ENCODE data around the gene CYP3A4.
"Not testable (repeated sequence)": the region's sequence is repeated elsewhere in the genome, so short reads cannot be mapped to it uniquely, and the experiment has no call there.

The CYP3A4 gene

DNA sequence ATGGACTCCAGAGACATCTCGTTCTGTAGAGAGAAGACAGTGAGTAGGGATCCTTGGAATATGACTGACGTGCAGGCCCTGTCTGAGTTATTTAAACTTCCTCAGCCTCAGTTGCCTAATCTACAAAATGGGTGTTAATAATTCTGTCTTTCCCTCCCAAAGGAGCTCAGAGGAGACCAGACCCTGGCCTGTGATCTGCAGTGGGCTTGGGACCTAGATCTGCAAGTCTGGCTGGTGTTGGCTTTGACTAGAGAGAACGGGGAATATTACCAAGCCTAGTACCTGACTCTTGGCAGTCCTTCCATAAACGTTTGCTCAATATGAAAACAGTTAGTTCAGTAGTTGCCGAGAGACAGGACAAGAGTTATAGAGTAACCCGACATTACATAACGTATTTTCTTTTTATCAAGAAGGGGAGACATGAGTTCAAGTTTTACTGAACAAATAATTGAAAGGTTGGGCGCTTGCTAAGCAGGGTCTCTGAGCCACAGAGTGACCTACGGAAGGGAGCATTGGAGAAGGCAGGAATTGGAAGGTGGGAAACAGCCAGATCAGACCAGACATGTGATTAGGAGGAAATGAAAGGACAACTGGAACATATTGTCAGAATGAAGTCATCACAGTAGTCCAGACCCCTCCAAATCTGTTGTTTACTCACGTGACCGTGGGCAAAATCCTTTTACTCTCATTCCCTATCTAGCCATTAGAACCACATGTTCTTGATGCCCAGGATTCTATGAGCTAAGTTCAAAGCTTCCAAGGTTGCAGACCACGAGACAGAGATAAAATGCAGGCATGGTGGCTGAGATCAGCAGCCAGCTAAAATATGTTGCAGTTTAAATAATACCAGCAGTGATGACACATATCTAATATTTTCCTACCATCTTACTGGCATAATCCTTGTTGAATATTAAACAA, 10.9 kb upstream of the CYP3A4 start:
- in situ Hi-C loops (cut with HindIII; ENCODE audit: low pct_ligation_motif_present, low pct_unique_long_range_greater_than_20kb, low sequenced_read_pairs), result no loop called here
- peak; percentile 33 for DNase-seq

DNA sequence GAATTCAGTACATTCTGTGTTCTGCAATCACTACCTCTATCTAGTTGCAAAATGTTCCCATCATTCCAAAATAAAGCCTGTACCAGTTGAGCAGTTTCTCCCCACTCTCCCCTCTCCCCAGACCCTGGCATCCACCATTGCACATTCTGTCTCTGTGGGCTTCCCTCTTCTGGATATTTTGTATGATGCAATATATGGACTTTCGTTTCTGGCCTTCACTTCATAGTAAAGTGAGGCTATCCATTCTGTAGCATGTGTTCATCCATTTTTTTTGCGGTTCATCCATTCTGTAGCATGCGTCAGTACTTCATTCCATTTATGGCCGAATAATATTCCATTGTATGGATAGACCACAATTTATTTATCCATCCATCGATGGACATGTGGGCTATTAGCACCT, 9.5 kb upstream of the CYP3A4 start:
- no peak for DNase-seq
- in situ Hi-C loops (cut with HindIII; ENCODE audit: low pct_ligation_motif_present, low pct_unique_long_range_greater_than_20kb, low sequenced_read_pairs), result no loop called here

DNA sequence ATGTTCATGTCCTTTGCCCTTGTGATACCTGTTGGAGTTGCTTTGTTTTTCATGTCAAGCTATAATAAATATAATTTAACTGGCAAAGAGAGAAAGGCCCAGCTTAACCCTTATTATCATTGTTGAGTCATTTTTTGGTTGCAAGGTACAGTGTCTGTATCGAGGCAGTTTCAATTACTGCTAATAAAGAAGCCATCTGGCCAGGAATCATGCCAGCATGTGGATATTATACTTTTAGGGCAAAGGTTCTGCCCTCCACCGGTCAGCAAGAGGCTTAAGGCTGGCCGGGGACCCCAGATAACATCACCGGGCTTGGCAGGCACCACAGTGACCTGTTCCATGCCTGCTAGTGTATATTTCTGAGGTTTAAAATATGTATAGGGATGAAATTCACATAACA, 9.0 kb upstream of the CYP3A4 start:
- in situ Hi-C loops (cut with HindIII; ENCODE audit: low pct_ligation_motif_present, low pct_unique_long_range_greater_than_20kb, low sequenced_read_pairs), result no loop called here
- no peak for DNase-seq

DNA sequence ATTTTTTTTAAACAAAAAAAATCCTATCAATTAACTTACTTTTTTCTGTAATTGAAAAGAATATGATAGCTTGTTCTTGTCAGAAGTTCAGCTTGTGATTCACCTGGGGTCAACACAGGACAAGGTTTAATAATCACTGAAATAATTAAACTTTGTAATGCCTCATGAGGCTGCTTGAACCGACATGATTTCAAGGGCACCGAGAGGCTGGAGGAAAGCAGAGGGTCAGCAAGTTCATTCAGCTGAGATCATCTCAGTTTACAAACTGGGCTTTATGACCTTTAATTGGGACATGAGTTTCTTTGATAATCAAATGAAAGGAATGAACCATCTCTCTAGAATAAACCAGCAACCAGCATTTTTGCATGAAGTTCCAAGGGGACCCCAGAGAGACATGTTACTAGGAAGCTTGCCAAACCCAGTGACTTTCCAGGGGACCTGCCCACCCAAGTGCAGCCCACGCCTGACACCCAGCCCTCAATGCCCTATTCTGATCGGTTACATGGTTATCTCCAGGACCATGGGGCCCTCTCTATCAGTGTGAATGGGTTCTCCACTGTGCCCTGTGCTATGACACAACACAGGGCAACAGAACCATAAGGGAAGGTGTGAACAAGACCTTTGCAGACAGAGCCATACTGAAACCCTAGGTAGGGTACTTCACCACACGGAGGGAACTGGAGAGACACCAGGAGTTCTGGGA, 7.8 kb upstream of the CYP3A4 start:
- DNase-seq, result peak; percentile 46
- in situ Hi-C loops (cut with HindIII; ENCODE audit: low pct_ligation_motif_present, low pct_unique_long_range_greater_than_20kb, low sequenced_read_pairs), result no loop called here

DNA sequence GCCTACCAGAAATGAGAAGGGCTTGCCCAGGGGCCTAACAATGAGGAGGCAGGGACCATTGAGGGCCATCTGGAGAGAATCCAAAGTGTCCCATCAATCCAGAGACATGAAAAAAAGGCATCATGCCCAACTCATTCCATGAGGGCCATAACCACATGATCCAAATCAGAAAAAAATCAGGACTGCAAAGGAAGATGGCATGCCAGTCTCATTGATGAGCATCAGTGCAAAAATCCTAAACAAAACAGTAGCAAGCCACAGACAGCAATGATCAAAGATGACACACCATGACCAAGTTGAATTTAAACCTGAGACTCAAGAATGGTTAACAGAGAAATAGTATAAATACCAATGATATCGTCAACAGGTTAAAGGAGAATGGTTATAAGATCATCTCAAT, 7.0 kb upstream of the CYP3A4 start:
- peak; percentile 92 for DNase-seq
- in situ Hi-C loops (cut with HindIII; ENCODE audit: low pct_ligation_motif_present, low pct_unique_long_range_greater_than_20kb, low sequenced_read_pairs), result no loop called here

DNA sequence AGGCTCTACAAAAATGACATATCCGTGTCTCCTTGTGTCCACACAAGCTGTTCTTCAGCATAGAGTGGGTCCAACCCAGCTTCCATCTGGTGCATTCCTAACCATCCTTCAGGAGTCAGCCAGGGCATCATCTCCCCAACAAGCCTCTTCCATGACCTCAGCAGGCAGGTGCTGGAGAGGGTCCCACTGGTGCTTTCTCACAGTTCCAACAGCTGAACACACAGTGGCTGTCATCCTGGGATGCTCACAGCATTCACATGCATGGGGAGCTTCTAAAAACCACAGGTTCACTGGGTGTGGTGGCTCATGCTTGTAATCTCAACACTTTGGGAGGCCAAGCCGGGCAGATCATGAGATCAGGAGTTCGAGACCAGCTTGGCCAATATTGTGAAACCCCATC, 6.4 kb upstream of the CYP3A4 start:
- in situ Hi-C loops (cut with HindIII; ENCODE audit: low pct_ligation_motif_present, low pct_unique_long_range_greater_than_20kb, low sequenced_read_pairs), result no loop called here
- no peak for DNase-seq

DNA sequence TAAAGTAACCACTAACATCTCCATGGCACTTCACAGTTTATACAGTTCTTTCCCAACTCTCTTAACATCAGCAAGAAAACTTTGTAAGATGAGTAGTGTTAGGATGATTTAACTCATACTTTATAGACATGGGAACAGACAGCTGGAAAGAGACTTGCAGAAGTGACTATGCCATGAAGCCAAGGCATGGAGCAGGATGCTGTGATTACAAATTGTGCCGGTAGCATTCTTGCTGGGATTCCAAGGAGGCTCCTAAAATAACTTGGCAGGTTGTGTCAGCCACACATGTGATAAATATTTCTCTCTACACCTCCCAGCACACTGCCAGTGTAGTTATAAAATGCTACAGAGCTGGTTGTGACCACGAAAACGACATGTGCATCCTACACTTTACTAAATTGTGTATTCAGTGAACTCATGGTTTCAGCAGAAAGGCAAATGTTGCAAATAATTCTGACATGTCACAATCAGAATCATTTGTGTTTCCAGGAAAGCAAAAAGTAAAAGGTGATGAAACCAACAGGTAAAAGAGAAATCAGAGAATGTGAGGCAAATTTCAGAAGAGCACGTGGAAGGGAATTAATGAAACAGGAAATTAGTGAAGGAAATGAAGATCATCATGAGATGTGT, 5.6 kb upstream of the CYP3A4 start:
- no peak for DNase-seq
- in situ Hi-C loops (cut with HindIII; ENCODE audit: low pct_ligation_motif_present, low pct_unique_long_range_greater_than_20kb, low sequenced_read_pairs), result no loop called here

DNA sequence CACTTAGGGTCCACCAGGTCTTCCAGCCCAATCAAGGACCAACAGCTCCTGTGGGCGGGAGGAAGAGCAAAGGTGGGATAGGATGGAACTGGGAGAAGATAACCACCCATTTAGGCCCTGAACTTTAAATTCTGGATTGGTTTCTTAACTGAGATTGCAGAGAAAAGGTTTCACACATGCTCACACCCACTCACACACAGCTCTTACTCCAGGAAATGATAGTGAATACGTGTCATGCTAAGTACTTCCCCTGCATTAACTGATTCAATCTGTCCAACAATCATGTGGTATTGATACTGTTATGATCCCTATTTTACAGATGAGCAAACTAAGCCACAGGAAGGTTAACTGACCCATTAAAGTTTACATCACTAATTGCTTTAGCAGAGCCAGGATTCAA, 4.6 kb upstream of the CYP3A4 start:
- no peak for DNase-seq
- in situ Hi-C loops (cut with HindIII; ENCODE audit: low pct_ligation_motif_present, low pct_unique_long_range_greater_than_20kb, low sequenced_read_pairs), result no loop called here

DNA sequence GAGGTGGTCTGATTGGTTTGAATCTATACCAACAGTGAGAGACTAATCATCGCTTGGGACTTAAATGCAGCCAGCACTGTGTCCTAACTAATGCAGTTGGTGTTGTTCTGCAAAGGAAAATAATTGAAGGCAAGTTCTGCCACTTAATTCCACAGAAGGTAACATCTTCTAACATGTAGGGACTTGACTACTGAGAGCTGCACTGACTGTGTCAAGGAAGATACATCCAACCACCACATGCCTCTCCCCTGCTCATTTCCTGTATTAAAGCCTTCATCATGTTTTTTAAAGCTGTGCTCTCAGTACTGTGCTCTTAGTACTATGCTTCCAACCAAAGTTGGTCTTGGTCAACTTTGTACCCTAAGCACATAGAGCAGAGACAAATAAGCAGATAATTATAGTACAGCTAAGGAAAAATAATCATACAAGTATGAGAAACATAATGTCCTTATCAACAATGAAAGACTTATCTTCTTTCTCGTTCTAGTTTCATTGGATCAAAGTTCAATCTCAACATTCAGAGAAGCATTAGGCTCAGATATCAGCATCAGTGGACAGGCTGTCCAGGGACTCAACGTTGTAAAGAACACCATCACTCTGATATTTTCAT, 2.8 kb upstream of the CYP3A4 start:
- in situ Hi-C loops (cut with HindIII; ENCODE audit: low pct_ligation_motif_present, low pct_unique_long_range_greater_than_20kb, low sequenced_read_pairs), result no loop called here
- DNase-seq, result no peak

DNA sequence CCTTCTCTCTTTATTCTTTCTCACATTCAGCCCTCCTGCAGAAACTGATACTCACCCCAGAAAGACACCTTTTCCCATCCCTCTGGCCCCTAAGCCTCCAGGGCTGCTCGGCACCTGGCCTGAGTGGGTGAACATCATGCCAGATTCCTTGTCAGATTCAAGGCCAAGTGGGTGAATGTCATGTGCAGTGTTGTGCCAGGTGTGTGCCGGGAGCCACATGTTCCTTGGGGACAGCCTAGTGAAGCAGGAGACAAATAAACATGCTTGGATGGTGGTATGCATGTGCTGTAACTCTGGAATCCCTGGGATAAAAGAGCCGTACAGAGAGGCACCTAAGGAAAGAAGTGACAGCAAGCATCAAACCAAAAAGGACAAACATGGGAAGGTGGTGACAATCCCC, 1.7 kb upstream of the CYP3A4 start:
- DNase-seq; in situ Hi-C loops (cut with HindIII; ENCODE audit: low pct_ligation_motif_present, low pct_unique_long_range_greater_than_20kb, low sequenced_read_pairs): not testable (repeated sequence)

DNA sequence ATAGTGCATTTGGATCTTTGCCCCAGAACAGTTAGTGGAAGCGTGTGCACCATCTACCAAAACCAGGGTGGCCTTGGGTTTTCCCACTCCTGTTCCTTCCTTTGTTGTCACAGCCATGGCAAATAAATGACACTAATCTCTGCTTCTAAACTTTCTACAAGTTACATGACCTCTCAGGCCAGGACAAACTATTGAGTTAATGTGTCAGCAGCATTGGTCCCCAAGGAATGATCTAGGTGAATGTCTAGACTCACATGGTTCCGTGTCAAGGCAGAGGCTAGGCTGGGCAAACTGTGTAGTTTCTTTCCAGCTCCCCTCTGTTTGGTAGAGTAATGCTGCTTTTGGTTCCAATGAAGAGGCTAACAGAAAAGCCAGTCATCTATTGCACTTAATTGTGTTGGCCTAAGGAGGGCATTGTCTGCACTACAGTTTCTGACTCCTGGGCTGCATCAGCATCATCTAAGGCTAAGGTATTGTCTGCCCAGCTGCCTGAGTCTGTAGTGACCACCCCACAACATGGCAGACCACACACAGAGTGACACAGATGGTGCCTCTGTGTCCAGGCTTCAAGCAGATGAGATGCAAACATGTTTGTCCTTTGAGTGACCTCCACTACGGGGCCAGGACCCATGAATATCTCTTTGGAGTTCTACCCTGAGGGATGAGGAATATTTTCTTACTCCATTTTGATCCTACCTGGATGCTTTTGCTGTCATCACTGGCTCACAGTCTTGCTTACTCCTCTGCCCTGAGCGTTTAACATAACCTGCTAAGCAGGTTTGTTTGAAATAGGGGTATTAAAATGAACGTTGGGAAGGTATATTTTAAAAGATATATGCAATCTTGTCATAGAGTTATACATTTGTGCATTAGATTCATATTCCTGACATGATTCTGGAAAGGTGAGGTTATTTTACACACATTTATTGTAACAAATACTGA, 1.7 kb downstream of the CYP3A4 start:
- DNase-seq, result no peak
- in situ Hi-C loops (cut with HindIII; ENCODE audit: low pct_ligation_motif_present, low pct_unique_long_range_greater_than_20kb, low sequenced_read_pairs), result no loop called here

DNA sequence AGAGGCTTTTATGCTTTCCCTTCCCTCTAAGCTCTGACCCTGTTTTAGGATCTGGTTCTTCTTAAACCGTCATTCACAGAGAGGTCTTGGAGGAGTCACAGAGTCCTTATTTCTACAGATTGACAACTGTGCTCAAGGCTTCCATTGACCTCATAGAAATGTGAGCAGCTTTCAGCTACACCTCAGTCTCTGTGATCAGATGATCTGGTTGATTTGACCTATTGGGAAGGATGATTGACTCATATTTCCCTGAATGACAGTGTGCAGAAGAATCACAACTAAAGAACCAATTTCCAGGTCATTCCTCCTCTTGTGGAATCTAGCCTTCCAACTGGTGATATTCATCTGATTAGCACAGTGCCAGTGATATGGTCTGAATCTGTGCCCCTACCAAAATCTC, 3.4 kb downstream of the CYP3A4 start:
- DNase-seq, result no peak
- in situ Hi-C loops (cut with HindIII; ENCODE audit: low pct_ligation_motif_present, low pct_unique_long_range_greater_than_20kb, low sequenced_read_pairs), result no loop called here

DNA sequence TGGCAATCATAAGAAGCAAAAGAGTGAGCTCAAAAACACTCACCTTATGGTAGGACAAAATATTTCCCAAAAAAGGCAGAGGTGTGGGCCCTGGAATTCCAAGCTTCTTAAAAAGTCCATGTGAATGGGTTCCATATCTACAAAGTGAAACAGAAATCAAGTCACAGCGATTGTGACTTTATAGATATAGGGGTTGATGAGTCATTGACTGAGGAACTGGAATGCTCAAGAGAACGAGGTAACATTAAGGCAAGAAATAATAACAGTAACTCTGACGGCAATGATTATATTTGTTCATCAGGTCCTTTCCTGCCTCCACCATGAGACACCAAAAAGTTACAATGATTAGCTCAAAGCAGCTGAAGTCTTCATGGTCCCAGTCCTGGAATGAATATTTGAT, 4.0 kb downstream of the CYP3A4 start:
- no peak for DNase-seq
- in situ Hi-C loops (cut with HindIII; ENCODE audit: low pct_ligation_motif_present, low pct_unique_long_range_greater_than_20kb, low sequenced_read_pairs), result no loop called here

DNA sequence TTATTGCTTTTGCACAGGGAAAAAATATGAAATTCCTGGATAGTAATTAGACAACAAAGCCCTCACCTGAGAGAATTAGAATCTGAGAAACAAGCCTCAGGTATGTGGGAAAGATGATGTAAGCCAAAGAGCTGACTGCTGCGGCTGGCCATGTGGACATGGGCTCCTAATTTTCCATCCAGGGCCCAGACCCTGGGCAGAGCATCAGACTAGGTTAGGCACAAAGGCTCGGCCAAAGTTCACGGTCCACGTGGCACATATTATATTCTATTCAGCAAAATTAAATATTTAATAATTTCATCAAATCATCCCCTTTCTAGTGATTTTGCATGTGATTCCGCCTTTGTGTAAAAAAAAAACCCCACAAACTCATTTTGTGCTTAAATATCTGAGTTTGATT, 5.1 kb downstream of the CYP3A4 start:
- in situ Hi-C loops (cut with HindIII; ENCODE audit: low pct_ligation_motif_present, low pct_unique_long_range_greater_than_20kb, low sequenced_read_pairs), result no loop called here
- no peak for DNase-seq

DNA sequence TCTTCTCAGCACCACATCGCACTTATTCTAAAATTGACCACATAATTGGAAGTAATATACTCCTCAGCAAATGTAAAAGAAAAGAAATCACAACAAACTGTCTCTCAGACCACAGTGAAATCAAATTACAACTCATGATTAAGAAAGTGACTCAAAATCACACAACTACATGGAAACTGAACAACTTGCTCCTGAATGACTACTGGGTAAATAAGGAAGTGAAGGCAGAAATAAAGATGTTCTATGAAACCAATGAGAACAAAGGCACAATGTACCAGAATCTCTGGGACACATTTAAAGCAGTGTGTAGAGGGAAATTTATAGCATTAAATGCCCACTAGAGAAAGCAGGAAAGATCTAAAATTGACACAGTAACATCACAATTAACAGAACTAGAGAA, 10.6 kb downstream of the CYP3A4 start:
- in situ Hi-C loops (cut with HindIII; ENCODE audit: low pct_ligation_motif_present, low pct_unique_long_range_greater_than_20kb, low sequenced_read_pairs); DNase-seq: not testable (repeated sequence)

DNA sequence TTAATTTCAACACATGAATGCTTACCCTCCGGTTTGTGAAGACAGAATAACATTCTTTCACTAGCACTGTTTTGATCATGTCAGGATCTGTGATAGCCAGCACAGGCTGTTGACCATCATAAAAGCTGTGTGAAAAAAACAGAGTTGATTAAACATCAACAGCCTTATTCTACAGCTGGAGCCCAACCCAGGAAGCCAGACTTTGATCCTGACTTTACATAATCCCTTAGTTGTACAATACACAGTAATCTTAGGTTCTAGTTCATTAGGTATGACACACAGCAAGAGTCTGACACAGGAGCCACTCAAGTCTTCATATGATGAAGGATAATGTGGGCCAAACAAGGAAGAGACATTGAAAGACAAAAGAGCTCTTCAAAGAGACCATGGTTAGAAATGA, 11.4 kb downstream of the CYP3A4 start:
- in situ Hi-C loops (cut with HindIII; ENCODE audit: low pct_ligation_motif_present, low pct_unique_long_range_greater_than_20kb, low sequenced_read_pairs), result no loop called here
- DNase-seq, result no peak

DNA sequence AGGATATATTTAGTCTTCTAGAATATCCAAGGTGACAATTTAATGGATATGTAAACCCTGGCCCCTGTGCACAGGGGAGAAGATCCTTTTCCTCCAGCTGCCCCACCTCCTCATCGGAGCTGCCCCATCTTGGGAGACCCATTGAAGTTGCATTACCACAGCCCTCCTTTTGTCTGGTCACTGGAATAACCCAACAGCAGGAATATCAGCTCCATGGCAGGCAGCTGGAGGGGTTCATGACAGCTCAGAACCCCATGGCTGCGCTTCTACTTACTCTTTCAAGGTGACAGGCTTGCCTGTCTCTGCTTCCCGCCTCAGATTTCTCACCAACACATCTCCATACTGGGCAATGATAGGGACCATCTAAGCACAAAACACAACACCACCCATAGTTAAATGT, 14.5 kb downstream of the CYP3A4 start:
- DNase-seq; in situ Hi-C loops (cut with HindIII; ENCODE audit: low pct_ligation_motif_present, low pct_unique_long_range_greater_than_20kb, low sequenced_read_pairs): not testable (repeated sequence)

DNA sequence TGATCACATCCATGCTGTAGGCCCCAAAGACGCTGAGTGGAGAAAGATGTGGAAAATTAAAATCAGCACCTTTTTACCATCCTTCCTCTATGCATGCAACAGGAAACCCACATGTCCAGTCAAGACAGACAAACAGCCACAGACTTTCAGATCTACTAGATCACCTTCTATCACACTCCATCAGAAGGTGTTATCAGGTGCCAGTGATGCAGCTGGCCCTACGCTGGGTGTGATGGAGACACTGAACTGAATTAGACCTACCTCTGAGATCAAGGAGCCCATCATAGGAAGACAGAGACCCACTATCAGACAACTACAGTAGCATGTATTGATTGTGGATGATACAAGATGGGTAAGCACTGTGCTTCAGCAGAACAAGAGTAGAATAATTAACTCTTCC, 15.5 kb downstream of the CYP3A4 start:
- DNase-seq, result no peak
- in situ Hi-C loops (cut with HindIII; ENCODE audit: low pct_ligation_motif_present, low pct_unique_long_range_greater_than_20kb, low sequenced_read_pairs), result no loop called here

Measured in ACHN (cell line).